ENCODE measurements around the gene COPZ1. TPM values are rescaled to one million over a fixed set of nuclear protein-coding genes. Genes with fewer than 3 reads are reported as not detected.

Gene COPZ1
- total RNA-seq, 3 donors from 2014 or later: 84.0 to 115 (median 104) TPM

DNA sequence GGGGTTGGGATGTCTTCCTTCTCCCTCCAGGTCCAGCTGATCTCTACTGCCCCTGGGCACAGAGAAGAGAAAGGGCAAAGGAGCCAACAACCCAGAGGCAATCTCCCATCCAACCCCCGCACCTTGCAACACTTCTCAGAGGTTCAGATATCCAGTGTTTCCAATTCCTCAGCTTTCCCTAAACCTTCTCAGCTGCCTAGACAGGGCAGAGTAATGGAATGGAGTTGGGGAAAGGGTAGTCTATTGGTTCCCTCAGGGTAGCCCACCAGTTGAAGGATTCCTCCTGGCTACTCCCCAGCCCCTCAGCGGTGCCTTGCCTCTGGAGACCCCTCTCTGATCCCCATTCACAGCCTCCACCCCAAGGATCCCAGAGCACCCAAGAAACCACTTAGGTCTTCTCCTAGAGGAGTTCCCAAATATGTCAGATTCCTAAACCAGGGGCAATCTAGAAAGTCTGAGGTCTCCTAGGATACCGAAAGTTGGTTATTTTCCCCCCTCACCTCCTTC is 24.7 kb upstream of the COPZ1 start:
- H3K4me3 ChIP-seq: no peak overlapping the region

GRCh38 chr12:54300732-54301427 is 24.1 kb upstream of the COPZ1 start, which contains the start of gene NFE2:
TSS of gene NFE2 (minus strand) at chr12:54301015. CDS start at chr12:54295248, 5,767 bp downstream.
- no peaks in the 10 kb centered on the region for H3K36me3 ChIP-seq (ENCODE audit: low read depth)
- intact Hi-C loops (cut with DNase I, micrococcal nuclease): no loop called here
- peak; percentile 72 for ATAC-seq
- H3K4me3 ChIP-seq: no peak within 1 kb of the TSS
- peaks cover 14% of the 10 kb centered on the region for H3K4me1 ChIP-seq (ENCODE audit: low read depth)
- no peak for TF ChIP-seq CTCF (IDR thresholded peaks at IDR 0.05)
- peak; percentile 60 to 72 (median 60) for DNase-seq
- H3K9me3 ChIP-seq: no peaks in the 10 kb centered on the region

More for the DNA sequence above, 24.7 kb upstream of the COPZ1 start:
- no peaks in the 10 kb centered on the region for H3K9me3 ChIP-seq
- peaks cover 14% of the 10 kb centered on the region for H3K4me1 ChIP-seq (ENCODE audit: low read depth)
- intact Hi-C loops (cut with DNase I, micrococcal nuclease): no loop called here
- ATAC-seq (no peak), DNase-seq (no peak)
- H3K36me3 ChIP-seq (ENCODE audit: low read depth): no peaks in the 10 kb centered on the region
- no peak for TF ChIP-seq CTCF (IDR thresholded peaks at IDR 0.05)

GRCh38 chr12:54301428-54302048 is 23.4 kb upstream of the COPZ1 start:
- H3K36me3 ChIP-seq (ENCODE audit: low read depth): no peaks in the 10 kb centered on the region
- H3K9me3 ChIP-seq: no peaks in the 10 kb centered on the region
- no peak overlapping the region for H3K4me3 ChIP-seq
- no peak for ATAC-seq
- peaks cover 14% of the 10 kb centered on the region for H3K4me1 ChIP-seq (ENCODE audit: low read depth)
- intact Hi-C loops (cut with DNase I, micrococcal nuclease): no loop called here
- no peak for DNase-seq
- TF ChIP-seq CTCF (IDR thresholded peaks at IDR 0.05): no peak

DNA sequence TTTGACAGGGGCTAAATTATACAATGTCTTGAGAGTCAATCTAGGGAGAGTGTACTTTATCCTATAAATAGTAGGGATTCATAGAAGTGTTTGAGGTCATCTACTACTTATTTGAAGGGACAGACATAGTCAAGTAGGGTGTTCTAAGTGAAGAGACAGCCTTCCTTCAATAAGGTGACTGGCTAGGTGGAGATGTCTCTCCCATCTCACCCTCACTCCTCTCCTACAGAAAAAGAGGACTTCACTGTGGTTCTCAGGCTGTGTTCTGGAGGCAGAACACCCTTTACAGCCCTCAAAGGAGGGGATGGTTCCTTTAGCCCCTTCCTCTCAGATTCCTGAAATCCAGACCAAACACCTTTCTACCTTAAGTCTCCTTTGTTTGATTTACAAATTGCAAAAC is 21.3 kb upstream of the COPZ1 start:
- DNase-seq: no peak
- no peak overlapping the region for H3K4me3 ChIP-seq
- intact Hi-C loops (cut with DNase I, micrococcal nuclease): no loop called here
- H3K36me3 ChIP-seq (ENCODE audit: low read depth): no peaks in the 10 kb centered on the region
- H3K9me3 ChIP-seq: no peaks in the 10 kb centered on the region
- TF ChIP-seq CTCF (IDR thresholded peaks at IDR 0.05): no peak
- no peak for ATAC-seq
- H3K4me1 ChIP-seq (ENCODE audit: low read depth): peaks cover 19% of the 10 kb centered on the region

DNA sequence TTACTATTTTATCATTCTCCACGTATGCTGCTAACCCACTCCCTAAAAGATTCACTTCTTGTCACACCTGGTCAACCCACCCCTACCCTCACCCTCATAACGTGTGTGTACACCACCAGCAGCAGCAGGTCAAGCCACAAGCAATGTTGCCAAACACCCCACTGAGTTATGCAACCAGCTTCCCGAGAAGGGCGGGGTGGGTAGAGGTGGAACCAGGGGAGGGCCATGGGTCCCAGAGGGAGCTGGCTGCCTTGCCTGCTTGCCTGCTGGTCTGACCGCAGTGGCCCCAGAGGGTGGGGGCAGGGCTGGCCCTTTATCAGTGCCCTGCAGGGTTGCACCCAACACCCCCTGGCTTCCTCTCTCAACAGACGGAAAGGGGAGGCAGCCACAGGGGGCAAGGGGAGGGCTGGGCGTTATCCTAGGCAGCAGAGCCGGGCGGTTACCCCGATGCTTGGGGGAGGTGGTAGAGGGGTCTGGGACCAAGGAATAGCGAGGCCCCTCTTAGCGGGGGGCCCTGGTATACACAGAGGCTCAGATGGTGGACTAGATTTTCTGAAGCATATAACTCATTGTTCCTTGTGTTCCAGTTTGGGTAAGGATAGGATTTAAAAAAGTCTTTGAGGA is 20.6 kb upstream of the COPZ1 start:
- Histone ChIP-seq H3K4me1 (ENCODE audit: low read depth) (peaks cover 19% of the 10 kb centered on the region), H3K36me3 (ENCODE audit: low read depth) (no peaks in the 10 kb centered on the region), H3K9me3 (no peaks in the 10 kb centered on the region), H3K4me3 (no peak overlapping the region)
- no peak for TF ChIP-seq CTCF (IDR thresholded peaks at IDR 0.05)
- intact Hi-C loops (cut with DNase I, micrococcal nuclease): no loop called here
- ATAC-seq: peak; percentile 66
- DNase-seq: peak; percentile 63 to 84 (median 64)

All from mucosa of descending colon (tissue), 3 donors.